ENCODE results near the gene ETV6. TPM values are rescaled to one million over a fixed set of nuclear protein-coding genes. Genes with fewer than 3 reads are reported as not detected.

Gene ETV6
- total RNA-seq, 1 experiment from 2014 or later: 14.1 TPM

- Histone ChIP-seq H3K4me1 (ENCODE audit: control insufficient read depth in 1 of 2, insufficient read depth in 2 of 2, low read length in 2 of 2) (no peaks in the 10 kb centered on the region), H3K4me2 (ENCODE audit: low read length) (no peak overlapping the region), H3K4me3 (replicated peaks in 1 of 2; ENCODE audit: low read depth in 1 of 2, low read length in 2 of 2) (no peak overlapping the region), H2AFZ (ENCODE audit: low read depth, low read length, poor library complexity, severe bottlenecking) (no peak overlapping the region), H3K27ac (ENCODE audit: low read depth, low read length) (no peak overlapping the region), H3K9ac (ENCODE audit: low read length) (no peak overlapping the region), H3K9me2 (ENCODE audit: insufficient read depth) (no peaks in the 10 kb centered on the region), H4K20me1 (ENCODE audit: insufficient read depth) (no peaks in the 10 kb centered on the region), H3K36me3 (ENCODE audit: control insufficient read depth in 1 of 2, insufficient read depth in 2 of 2, low read length in 2 of 2) (no peaks in the 10 kb centered on the region), H3K27me3 (ENCODE audit: insufficient read depth, low read length) (no peaks in the 10 kb centered on the region), H3K79me2 (ENCODE audit: insufficient read depth, low read length) (no peaks in the 10 kb centered on the region), H3K9me3 (ENCODE audit: control insufficient read depth in 1 of 2, insufficient read depth in 1 of 2, low read depth in 1 of 2, low read length in 2 of 2) (no peaks in the 10 kb centered on the region)
- POLR2A ChIA-PET: no interaction called here
- CTCF ChIA-PET: no interaction called here
- BruUV-seq (replicated peaks): no TSS peak
- intact Hi-C loops (cut with micrococcal nuclease): no loop called here
- TF ChIP-seq MAX (IDR thresholded peaks at IDR 0.05): no peak
- TF ChIP-seq ELF1 (IDR thresholded peaks at IDR 0.05; ENCODE audit: borderline replicate concordance, low read depth): no peak
- no peak for TF ChIP-seq ZNF274 (IDR thresholded peaks at IDR 0.05; ENCODE audit: low read depth, low read length)
- TF ChIP-seq SRF (IDR thresholded peaks at IDR 0.05; ENCODE audit: low read depth): no peak
- TF ChIP-seq CTCF (IDR thresholded peaks at IDR 0.05 in 2 of 3, conservative IDR thresholded peaks at IDR 0.05 in 1 of 3; ENCODE audit: borderline replicate concordance in 1 of 3, insufficient read depth in 1 of 3, low read depth in 2 of 3, low read length in 2 of 3): no peak
- TF ChIP-seq TCF7L2 (IDR thresholded peaks at IDR 0.05; ENCODE audit: borderline replicate concordance, extremely low read depth, insufficient read depth, insufficient read length): no peak
- no peak for TF ChIP-seq RAD21 (IDR thresholded peaks at IDR 0.05; ENCODE audit: low read depth)
- no peak for TF ChIP-seq YY1 (IDR thresholded peaks at IDR 0.05; ENCODE audit: extremely low read depth, insufficient replicate concordance, low read depth, low read length)
- no peak for DNase-seq (ENCODE audit: low read depth, low spot score)
- no peak for ATAC-seq
- RAD21 ChIA-PET (ENCODE audit: low non-redundant PET in 1 of 2, low total read pairs in 2 of 2, uncharacterized antibody in 2 of 2, unreplicated experiment in 2 of 2): no interaction called here
Measured at GRCh38 chr12:11807458-11807857, 158.0 kb downstream of the ETV6 start.

- H3K9me2 ChIP-seq (ENCODE audit: insufficient read depth): no peaks in the 10 kb centered on the region
- no peaks in the 10 kb centered on the region for H3K79me2 ChIP-seq (ENCODE audit: insufficient read depth, low read length)
- no peaks in the 10 kb centered on the region for H3K27me3 ChIP-seq (ENCODE audit: insufficient read depth, low read length)
- H2AFZ ChIP-seq (ENCODE audit: low read depth, low read length, poor library complexity, severe bottlenecking): no peak overlapping the region
- intact Hi-C loops (cut with micrococcal nuclease): no loop called here
- ChIA-PET POLR2A (no interaction called here), RAD21 (ENCODE audit: low non-redundant PET in 1 of 2, low total read pairs in 2 of 2, uncharacterized antibody in 2 of 2, unreplicated experiment in 2 of 2) (no interaction called here), CTCF (no interaction called here)
- H3K9me3 ChIP-seq (ENCODE audit: control insufficient read depth in 1 of 2, insufficient read depth in 1 of 2, low read depth in 1 of 2, low read length in 2 of 2): no peaks in the 10 kb centered on the region
- no peak overlapping the region for H3K27ac ChIP-seq (ENCODE audit: low read depth, low read length)
- H4K20me1 ChIP-seq (ENCODE audit: insufficient read depth): no peaks in the 10 kb centered on the region
- H3K36me3 ChIP-seq (ENCODE audit: control insufficient read depth in 1 of 2, insufficient read depth in 2 of 2, low read length in 2 of 2): no peaks in the 10 kb centered on the region
- no peaks in the 10 kb centered on the region for H3K4me1 ChIP-seq (ENCODE audit: control insufficient read depth in 1 of 2, insufficient read depth in 2 of 2, low read length in 2 of 2)
- no TSS peak for BruUV-seq (replicated peaks)
- DNase-seq (ENCODE audit: low read depth, low spot score) (no peak), ATAC-seq (no peak)
- H3K4me3 ChIP-seq (replicated peaks in 1 of 2; ENCODE audit: low read depth in 1 of 2, low read length in 2 of 2): no peak overlapping the region
- no peak overlapping the region for H3K4me2 ChIP-seq (ENCODE audit: low read length)
- no peak overlapping the region for H3K9ac ChIP-seq (ENCODE audit: low read length)
- TF ChIP-seq ATF3 (IDR thresholded peaks at IDR 0.05): no peak
- no peak for TF ChIP-seq EZH2phosphoT487 (IDR thresholded peaks at IDR 0.05; ENCODE audit: borderline replicate concordance)
- TF ChIP-seq ZBTB33 (IDR thresholded peaks at IDR 0.05; ENCODE audit: extremely low read depth, insufficient replicate concordance, low read length): no peak
- no peak for TF ChIP-seq ZFX (IDR thresholded peaks at IDR 0.05)
- TF ChIP-seq MAX (IDR thresholded peaks at IDR 0.05): no peak
- TF ChIP-seq EGR1 (IDR thresholded peaks at IDR 0.05; ENCODE audit: low read depth): no peak
- no peak for TF ChIP-seq SRF (IDR thresholded peaks at IDR 0.05; ENCODE audit: low read depth)
- no peak for TF ChIP-seq SIN3A (IDR thresholded peaks at IDR 0.05; ENCODE audit: low read depth)
- no peak for TF ChIP-seq ELF1 (IDR thresholded peaks at IDR 0.05; ENCODE audit: borderline replicate concordance, low read depth)
- TF ChIP-seq JUND (IDR thresholded peaks at IDR 0.05): no peak
- no peak for TF ChIP-seq CEBPB (IDR thresholded peaks at IDR 0.05; ENCODE audit: low read depth)
- TF ChIP-seq ZNF274 (IDR thresholded peaks at IDR 0.05; ENCODE audit: low read depth, low read length): no peak
Measured at GRCh38 chr12:11808931-11809330, 159.5 kb downstream of the ETV6 start.
